ENCODE data around the gene ABTB2. TPM values are rescaled to one million over a fixed set of nuclear protein-coding genes. Genes with fewer than 3 reads are reported as not detected.

ABTB2 gene
- polyA plus RNA-seq, 1 donor from 2014 or later = 0.68 TPM

DNA sequence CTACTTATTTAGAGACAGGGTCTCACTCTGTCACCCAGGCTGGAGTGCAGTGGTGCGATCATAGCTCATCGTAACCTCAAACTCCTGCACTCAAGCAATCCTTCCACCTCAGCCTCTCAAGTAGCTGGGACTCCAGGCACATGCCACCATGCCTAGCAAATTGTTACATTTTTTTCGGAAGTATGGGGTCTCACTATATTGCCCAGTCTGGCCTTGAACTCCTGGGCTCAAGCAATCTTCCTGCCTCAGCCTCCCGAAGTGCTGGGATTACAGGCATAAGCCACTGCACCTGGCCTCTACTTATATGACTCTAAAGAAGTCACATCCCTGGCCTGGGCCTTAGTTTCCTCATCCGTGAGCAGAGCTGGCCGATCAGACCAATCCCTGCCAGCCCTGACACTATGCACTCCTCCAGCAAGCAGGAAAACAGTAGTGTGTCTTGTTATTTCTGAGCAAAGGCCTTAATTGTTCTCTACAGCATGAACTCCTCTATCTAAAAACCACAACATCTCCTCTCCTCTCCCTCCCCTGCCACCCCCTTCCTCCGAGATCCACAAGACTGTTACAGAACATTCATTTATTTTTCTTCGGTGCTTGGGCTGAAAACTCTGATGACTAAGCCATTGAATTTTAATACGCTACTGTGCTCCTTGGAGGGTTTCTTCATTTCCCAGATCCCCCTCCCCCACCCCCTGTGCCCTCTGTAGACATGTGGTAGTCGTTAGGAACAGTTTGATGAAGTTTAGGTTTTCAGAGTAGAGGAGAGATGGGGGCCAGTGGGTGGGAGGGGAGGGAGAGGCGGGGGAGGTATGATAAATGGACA, 91.5 kb downstream of the ABTB2 start:
- no peaks in the 10 kb centered on the region for H4K20me1 ChIP-seq (ENCODE audit: insufficient read depth)
- H3K4me3 ChIP-seq (ENCODE audit: low read length) = no peak overlapping the region
- TF ChIP-seq, protein P1, sequence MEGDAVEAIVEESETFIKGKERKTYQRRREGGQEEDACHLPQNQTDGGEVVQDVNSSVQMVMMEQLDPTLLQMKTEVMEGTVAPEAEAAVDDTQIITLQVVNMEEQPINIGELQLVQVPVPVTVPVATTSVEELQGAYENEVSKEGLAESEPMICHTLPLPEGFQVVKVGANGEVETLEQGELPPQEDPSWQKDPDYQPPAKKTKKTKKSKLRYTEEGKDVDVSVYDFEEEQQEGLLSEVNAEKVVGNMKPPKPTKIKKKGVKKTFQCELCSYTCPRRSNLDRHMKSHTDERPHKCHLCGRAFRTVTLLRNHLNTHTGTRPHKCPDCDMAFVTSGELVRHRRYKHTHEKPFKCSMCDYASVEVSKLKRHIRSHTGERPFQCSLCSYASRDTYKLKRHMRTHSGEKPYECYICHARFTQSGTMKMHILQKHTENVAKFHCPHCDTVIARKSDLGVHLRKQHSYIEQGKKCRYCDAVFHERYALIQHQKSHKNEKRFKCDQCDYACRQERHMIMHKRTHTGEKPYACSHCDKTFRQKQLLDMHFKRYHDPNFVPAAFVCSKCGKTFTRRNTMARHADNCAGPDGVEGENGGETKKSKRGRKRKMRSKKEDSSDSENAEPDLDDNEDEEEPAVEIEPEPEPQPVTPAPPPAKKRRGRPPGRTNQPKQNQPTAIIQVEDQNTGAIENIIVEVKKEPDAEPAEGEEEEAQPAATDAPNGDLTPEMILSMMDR (IDR thresholded peaks at IDR 0.05; ENCODE audit: poor library complexity, severe bottlenecking) = no peak
- TF ChIP-seq EZH2 (IDR thresholded peaks at IDR 0.05; ENCODE audit: borderline replicate concordance, insufficient read depth, low read length, poor library complexity, severe bottlenecking) = no peak
- TF ChIP-seq MXI1 (conservative IDR thresholded peaks at IDR 0.05; ENCODE audit: poor library complexity, severe bottlenecking) = no peak
- no peak for TF ChIP-seq RAD21 (conservative IDR thresholded peaks at IDR 0.05)
- no peak for TF ChIP-seq POLR2AphosphoS5 (IDR thresholded peaks at IDR 0.05)
- TF ChIP-seq SMC3 (conservative IDR thresholded peaks at IDR 0.05; ENCODE audit: poor library complexity) = no peak
- no peak for TF ChIP-seq TAF1 (IDR thresholded peaks at IDR 0.05; ENCODE audit: low read depth)
- no peak for TF ChIP-seq EP300 (conservative IDR thresholded peaks at IDR 0.05; ENCODE audit: poor library complexity, severe bottlenecking)
- no peak overlapping the region for H3K4me2 ChIP-seq (ENCODE audit: low read length)
- H3K9ac ChIP-seq (ENCODE audit: low read length) = no peak overlapping the region
- H3F3A ChIP-seq (ENCODE audit: insufficient read depth, low read length, poor library complexity, severe bottlenecking) = no peaks in the 10 kb centered on the region
- H3K36me3 ChIP-seq (ENCODE audit: insufficient read depth, low read length) = no peaks in the 10 kb centered on the region
- no peak overlapping the region for H2AFZ ChIP-seq (ENCODE audit: low read depth, low read length)
- H3K79me2 ChIP-seq (replicated peaks; ENCODE audit: insufficient read depth, low read length) = no peaks in the 10 kb centered on the region
- H3K9me3 ChIP-seq (ENCODE audit: low read length) = no peaks in the 10 kb centered on the region
- H3K27ac ChIP-seq (ENCODE audit: low read length) = no peak overlapping the region
- no peaks in the 10 kb centered on the region for H3K9me2 ChIP-seq (ENCODE audit: insufficient read depth, low read length)
- no peaks in the 10 kb centered on the region for H3K27me3 ChIP-seq (ENCODE audit: insufficient read depth, low read depth, low read length)

DNA sequence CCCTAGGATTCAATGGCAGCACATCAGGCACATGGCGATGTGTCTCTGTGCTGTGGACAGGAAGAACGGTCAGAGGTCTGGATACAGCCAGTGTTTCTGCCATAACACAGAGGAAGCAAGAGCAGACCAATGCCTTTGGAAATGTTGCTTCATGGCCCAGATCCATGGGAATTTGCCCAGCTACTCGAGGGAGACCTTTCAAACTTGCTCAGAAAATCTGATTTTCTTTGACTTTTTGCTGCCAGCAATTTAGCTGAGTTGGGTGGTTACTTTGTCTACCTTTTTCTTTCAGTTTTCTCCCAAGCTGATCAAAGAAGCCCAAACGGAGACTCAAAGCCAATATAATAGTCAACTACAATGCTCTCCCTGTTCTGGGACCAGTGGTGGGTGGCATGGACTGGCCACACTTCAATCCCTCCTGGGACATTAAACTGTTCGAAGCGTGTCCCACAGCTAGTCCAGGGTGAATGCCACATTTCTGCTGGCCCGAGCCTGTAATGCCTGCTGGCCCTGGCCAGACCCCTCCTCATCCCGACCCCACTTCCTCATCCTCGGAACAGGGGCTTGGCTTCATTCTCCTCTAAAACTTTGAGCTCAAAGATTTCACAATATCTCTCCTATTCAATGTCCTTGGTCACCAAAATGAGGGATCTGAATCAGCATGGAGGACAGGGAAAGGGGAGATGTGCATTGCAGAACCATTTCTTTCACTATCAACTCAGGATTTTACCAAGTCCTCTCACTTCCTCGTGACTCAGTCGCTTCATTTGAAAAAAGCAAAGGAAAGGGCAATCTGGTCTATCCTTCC, 93.3 kb downstream of the ABTB2 start:
- no peaks in the 10 kb centered on the region for H4K20me1 ChIP-seq (ENCODE audit: insufficient read depth)
- H3K9me2 ChIP-seq (ENCODE audit: insufficient read depth, low read length) = no peaks in the 10 kb centered on the region
- no peaks in the 10 kb centered on the region for H3K27me3 ChIP-seq (ENCODE audit: insufficient read depth, low read depth, low read length)
- H3K9ac ChIP-seq (ENCODE audit: low read length) = no peak overlapping the region
- no peaks in the 10 kb centered on the region for H3K79me2 ChIP-seq (replicated peaks; ENCODE audit: insufficient read depth, low read length)
- no peak for TF ChIP-seq MXI1 (conservative IDR thresholded peaks at IDR 0.05; ENCODE audit: poor library complexity, severe bottlenecking)
- no peak for TF ChIP-seq POLR2AphosphoS5 (IDR thresholded peaks at IDR 0.05)
- no peak for TF ChIP-seq TAF1 (IDR thresholded peaks at IDR 0.05; ENCODE audit: low read depth)
- TF ChIP-seq RAD21 (conservative IDR thresholded peaks at IDR 0.05) = no peak
- TF ChIP-seq EZH2 (IDR thresholded peaks at IDR 0.05; ENCODE audit: borderline replicate concordance, insufficient read depth, low read length, poor library complexity, severe bottlenecking) = no peak
- TF ChIP-seq EP300 (conservative IDR thresholded peaks at IDR 0.05; ENCODE audit: poor library complexity, severe bottlenecking) = no peak
- TF ChIP-seq SMC3 (conservative IDR thresholded peaks at IDR 0.05; ENCODE audit: poor library complexity) = no peak
- TF ChIP-seq, protein P1 (IDR thresholded peaks at IDR 0.05; ENCODE audit: poor library complexity, severe bottlenecking) = no peak
- TF ChIP-seq, protein P2, sequence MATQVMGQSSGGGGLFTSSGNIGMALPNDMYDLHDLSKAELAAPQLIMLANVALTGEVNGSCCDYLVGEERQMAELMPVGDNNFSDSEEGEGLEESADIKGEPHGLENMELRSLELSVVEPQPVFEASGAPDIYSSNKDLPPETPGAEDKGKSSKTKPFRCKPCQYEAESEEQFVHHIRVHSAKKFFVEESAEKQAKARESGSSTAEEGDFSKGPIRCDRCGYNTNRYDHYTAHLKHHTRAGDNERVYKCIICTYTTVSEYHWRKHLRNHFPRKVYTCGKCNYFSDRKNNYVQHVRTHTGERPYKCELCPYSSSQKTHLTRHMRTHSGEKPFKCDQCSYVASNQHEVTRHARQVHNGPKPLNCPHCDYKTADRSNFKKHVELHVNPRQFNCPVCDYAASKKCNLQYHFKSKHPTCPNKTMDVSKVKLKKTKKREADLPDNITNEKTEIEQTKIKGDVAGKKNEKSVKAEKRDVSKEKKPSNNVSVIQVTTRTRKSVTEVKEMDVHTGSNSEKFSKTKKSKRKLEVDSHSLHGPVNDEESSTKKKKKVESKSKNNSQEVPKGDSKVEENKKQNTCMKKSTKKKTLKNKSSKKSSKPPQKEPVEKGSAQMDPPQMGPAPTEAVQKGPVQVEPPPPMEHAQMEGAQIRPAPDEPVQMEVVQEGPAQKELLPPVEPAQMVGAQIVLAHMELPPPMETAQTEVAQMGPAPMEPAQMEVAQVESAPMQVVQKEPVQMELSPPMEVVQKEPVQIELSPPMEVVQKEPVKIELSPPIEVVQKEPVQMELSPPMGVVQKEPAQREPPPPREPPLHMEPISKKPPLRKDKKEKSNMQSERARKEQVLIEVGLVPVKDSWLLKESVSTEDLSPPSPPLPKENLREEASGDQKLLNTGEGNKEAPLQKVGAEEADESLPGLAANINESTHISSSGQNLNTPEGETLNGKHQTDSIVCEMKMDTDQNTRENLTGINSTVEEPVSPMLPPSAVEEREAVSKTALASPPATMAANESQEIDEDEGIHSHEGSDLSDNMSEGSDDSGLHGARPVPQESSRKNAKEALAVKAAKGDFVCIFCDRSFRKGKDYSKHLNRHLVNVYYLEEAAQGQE (IDR thresholded peaks at IDR 0.05; ENCODE audit: borderline replicate concordance) = no peak
- H2AFZ ChIP-seq (ENCODE audit: low read depth, low read length) = no peak overlapping the region
- H3K36me3 ChIP-seq (ENCODE audit: insufficient read depth, low read length) = no peaks in the 10 kb centered on the region
- H3K27ac ChIP-seq (ENCODE audit: low read length) = no peak overlapping the region
- H3K9me3 ChIP-seq (ENCODE audit: low read length) = no peaks in the 10 kb centered on the region
- H3K4me3 ChIP-seq (ENCODE audit: low read length) = no peak overlapping the region
- H3F3A ChIP-seq (ENCODE audit: insufficient read depth, low read length, poor library complexity, severe bottlenecking) = no peaks in the 10 kb centered on the region
- no peak overlapping the region for H3K4me2 ChIP-seq (ENCODE audit: low read length)

All from neural cell (in vitro differentiated cells).